ENCODE data around the gene INO80. TPM values are rescaled to one million over a fixed set of nuclear protein-coding genes. Genes with fewer than 3 reads are reported as not detected.

The INO80 gene
- total RNA-seq, 1 experiment from 2014 or later = 38.4 TPM

DNA sequence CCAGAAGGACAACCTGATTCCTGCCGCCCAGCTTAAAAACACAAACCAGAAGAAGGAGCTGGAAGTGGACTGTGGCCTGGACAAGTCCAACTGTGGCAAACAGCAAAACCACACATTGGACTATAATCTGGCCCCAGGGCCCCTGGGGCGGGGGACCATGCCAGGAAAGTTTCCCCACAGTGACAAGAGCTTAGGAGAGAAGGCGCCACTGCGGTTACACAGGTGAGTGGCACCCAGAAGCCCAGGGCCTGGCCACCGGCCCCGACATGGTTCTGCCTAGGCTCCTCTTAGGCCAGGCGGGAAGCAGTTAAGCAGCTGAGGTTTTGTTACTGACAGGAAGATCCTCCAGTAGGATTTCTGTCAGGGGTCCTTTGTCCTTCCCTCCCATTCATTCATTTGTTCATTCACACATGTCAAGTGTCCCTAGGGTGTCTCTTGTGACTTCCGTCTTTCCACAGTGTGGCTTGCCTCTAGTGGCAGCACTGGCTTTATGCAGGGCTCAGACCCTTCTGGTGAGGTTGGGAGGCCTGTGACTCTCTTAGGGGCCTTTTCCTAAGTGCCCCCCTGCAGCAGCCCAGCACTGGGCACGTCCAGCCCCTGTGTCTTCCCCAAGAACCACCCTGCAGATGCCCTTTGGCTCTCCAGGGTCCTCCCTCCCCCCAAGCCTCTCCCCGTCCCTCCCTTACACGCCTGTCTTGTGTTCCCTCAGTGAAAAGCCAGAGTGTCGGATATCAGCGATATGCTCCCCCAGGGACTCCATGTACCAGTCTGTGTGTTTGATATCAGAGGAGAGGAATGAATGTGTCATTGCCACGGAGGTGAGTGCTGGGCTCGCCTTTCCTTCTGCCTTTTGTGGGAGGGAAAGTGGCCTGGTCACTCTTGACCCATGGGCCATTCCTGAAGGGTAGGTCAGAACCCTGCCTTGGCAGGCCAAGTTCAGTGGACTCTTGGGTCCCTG is 179.1 kb downstream of the INO80 start:
- Histone ChIP-seq H3K9me3 (ENCODE audit: low read length) (no peaks in the 10 kb centered on the region), H3K36me3 (ENCODE audit: low read depth, low read length) (no peaks in the 10 kb centered on the region), H3K27ac (ENCODE audit: low read length) (no peak overlapping the region), H3K4me3 (ENCODE audit: low read length) (no peak overlapping the region), H3K4me2 (ENCODE audit: low read length) (no peak overlapping the region), H3F3A (ENCODE audit: low read length, unreplicated experiment) (no peaks in the 10 kb centered on the region), H3K9me2 (replicated peaks; ENCODE audit: low read length) (no peaks in the 10 kb centered on the region), H3K27me3 (ENCODE audit: low read length) (no peaks in the 10 kb centered on the region), H4K20me1 (ENCODE audit: low read length) (no peaks in the 10 kb centered on the region), H2AFZ (ENCODE audit: low read length) (no peak overlapping the region), H3K79me2 (ENCODE audit: low read length) (no peaks in the 10 kb centered on the region), H3K4me1 (ENCODE audit: insufficient read depth, low read length) (peaks cover 38% of the 10 kb centered on the region), H3K9ac (ENCODE audit: low read length) (no peak overlapping the region)
- ChIA-PET CTCF (no interaction called here), POLR2A (ENCODE audit: unreplicated experiment) (no interaction called here)
- intact Hi-C loops (cut with micrococcal nuclease) = loop anchor here (10.0 kb wide), 1 partner anchor 248 kb away; no protein-coding TSS in a partner anchor
- TF ChIP-seq EZH2phosphoT487 (IDR thresholded peaks at IDR 0.05; ENCODE audit: borderline replicate concordance, low read length) (no peak), EZH2 (IDR thresholded peaks at IDR 0.05; ENCODE audit: low read length, unreplicated experiment) (no peak)
- TF ChIP-seq, protein P1, sequence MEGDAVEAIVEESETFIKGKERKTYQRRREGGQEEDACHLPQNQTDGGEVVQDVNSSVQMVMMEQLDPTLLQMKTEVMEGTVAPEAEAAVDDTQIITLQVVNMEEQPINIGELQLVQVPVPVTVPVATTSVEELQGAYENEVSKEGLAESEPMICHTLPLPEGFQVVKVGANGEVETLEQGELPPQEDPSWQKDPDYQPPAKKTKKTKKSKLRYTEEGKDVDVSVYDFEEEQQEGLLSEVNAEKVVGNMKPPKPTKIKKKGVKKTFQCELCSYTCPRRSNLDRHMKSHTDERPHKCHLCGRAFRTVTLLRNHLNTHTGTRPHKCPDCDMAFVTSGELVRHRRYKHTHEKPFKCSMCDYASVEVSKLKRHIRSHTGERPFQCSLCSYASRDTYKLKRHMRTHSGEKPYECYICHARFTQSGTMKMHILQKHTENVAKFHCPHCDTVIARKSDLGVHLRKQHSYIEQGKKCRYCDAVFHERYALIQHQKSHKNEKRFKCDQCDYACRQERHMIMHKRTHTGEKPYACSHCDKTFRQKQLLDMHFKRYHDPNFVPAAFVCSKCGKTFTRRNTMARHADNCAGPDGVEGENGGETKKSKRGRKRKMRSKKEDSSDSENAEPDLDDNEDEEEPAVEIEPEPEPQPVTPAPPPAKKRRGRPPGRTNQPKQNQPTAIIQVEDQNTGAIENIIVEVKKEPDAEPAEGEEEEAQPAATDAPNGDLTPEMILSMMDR (conservative IDR thresholded peaks at IDR 0.05; ENCODE audit: low read depth, low read length) = no peak
- ATAC-seq (no peak), DNase-seq (no peak)
- BruUV-seq (replicated peaks) = no TSS peak

DNA sequence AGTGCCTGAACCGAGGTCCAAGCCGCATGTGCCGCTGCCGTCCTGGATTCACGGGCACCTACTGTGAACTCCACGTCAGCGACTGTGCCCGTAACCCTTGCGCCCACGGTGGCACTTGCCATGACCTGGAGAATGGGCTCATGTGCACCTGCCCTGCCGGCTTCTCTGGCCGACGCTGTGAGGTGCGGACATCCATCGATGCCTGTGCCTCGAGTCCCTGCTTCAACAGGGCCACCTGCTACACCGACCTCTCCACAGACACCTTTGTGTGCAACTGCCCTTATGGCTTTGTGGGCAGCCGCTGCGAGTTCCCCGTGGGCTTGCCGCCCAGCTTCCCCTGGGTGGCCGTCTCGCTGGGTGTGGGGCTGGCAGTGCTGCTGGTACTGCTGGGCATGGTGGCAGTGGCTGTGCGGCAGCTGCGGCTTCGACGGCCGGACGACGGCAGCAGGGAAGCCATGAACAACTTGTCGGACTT is 179.8 kb downstream of the INO80 start:
- intact Hi-C loops (cut with micrococcal nuclease) = loop anchor here (10.0 kb wide), 1 partner anchor 249 kb away; no protein-coding TSS in a partner anchor
- no peak overlapping the region for H3K27ac ChIP-seq (ENCODE audit: low read length)
- no TSS peak for BruUV-seq (replicated peaks)
- ATAC-seq (no peak), DNase-seq (no peak)
- H3K9me2 ChIP-seq (replicated peaks; ENCODE audit: low read length) = no peaks in the 10 kb centered on the region
- TF ChIP-seq, protein P1 (conservative IDR thresholded peaks at IDR 0.05; ENCODE audit: low read depth, low read length) = no peak
- TF ChIP-seq EZH2phosphoT487 (IDR thresholded peaks at IDR 0.05; ENCODE audit: borderline replicate concordance, low read length) (no peak), EZH2 (IDR thresholded peaks at IDR 0.05; ENCODE audit: low read length, unreplicated experiment) (no peak)
- no peak overlapping the region for H3K4me3 ChIP-seq (ENCODE audit: low read length)
- no peaks in the 10 kb centered on the region for H3K27me3 ChIP-seq (ENCODE audit: low read length)
- no peak overlapping the region for H2AFZ ChIP-seq (ENCODE audit: low read length)
- CTCF ChIA-PET = no interaction called here
- no peaks in the 10 kb centered on the region for H3F3A ChIP-seq (ENCODE audit: low read length, unreplicated experiment)
- H3K36me3 ChIP-seq (ENCODE audit: low read depth, low read length) = no peaks in the 10 kb centered on the region
- POLR2A ChIA-PET (ENCODE audit: unreplicated experiment) = interaction anchor here (0.5 kb wide), 1 partner anchor 42 kb away, joined by 4 read pairs; the partner anchor contains the start of gene VPS18
- H4K20me1 ChIP-seq (ENCODE audit: low read length) = no peaks in the 10 kb centered on the region
- no peaks in the 10 kb centered on the region for H3K79me2 ChIP-seq (ENCODE audit: low read length)
- no peak overlapping the region for H3K4me2 ChIP-seq (ENCODE audit: low read length)
- H3K9ac ChIP-seq (ENCODE audit: low read length) = no peak overlapping the region
- peaks cover 36% of the 10 kb centered on the region for H3K4me1 ChIP-seq (ENCODE audit: insufficient read depth, low read length)
- H3K9me3 ChIP-seq (ENCODE audit: low read length) = no peaks in the 10 kb centered on the region
